PFSK-1 (cell line): Measurements from ENCODE around the gene FAHD1.

Experiments used
- FOXP2 ChIP-seq: optimal IDR thresholded peaks from 2 replicates; pipeline ENCODE3; 2011; ENCODE audit warnings: borderline replicate concordance, control low read depth, inconsistent platforms; ENCODE audit not compliant: insufficient read depth; ENCODE audit errors: extremely low read length, extremely low read depth
- POLR2AphosphoS5 ChIP-seq: IDR thresholded peaks from 2 replicates; pipeline ENCODE4 v1.6.1; 2012; ENCODE audit warnings: low read depth, mild to moderate bottlenecking, control low read depth, low read length, moderate library complexity
- SIN3A ChIP-seq: IDR thresholded peaks from 2 replicates; pipeline ENCODE4 v1.6.1; 2012; ENCODE audit warnings: mild to moderate bottlenecking, low read length, moderate library complexity, borderline replicate concordance; ENCODE audit not compliant: insufficient read depth
- TAF1 ChIP-seq: IDR thresholded peaks from 2 replicates; pipeline ENCODE4 v1.6.1; 2012; ENCODE audit warnings: low read length, control low read depth, borderline replicate concordance; ENCODE audit not compliant: insufficient read depth
- TF ChIP-seq, protein P1 (sequence below), 2 experiments: IDR thresholded peaks; 2 replicates each; pipeline versions ENCODE4 v1.6.1 to v1.8.0; 2011 to 2012; ENCODE audit warnings: low read depth in 2 of 2, low read length in 2 of 2, control low read depth in 1 of 2, inconsistent platforms in 1 of 2, mild to moderate bottlenecking in 1 of 2, moderate library complexity in 1 of 2; ENCODE audit not compliant: insufficient read depth in 1 of 2

DNA sequence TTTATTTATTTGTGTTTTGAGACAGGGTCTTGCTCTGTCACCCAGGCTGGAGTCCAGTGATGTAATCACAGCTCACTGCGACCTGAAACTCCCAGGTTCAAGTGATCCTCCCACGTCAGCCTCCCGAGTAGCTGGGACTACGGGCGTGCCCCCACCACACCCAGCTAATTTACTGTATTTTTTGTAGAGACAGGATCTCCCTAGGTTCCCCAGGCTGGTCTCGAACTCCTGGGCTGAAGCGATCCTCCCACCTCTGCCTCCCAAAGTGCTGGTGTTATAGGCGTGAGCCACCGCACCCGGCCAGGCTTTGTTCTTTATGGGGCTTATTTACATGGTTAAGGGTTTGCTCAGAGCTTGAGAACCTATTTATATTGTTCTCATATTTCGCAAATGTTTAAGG, 50.8 kb downstream of the FAHD1 start:
- no peak for TF ChIP-seq POLR2AphosphoS5
- TF ChIP-seq, protein P1, sequence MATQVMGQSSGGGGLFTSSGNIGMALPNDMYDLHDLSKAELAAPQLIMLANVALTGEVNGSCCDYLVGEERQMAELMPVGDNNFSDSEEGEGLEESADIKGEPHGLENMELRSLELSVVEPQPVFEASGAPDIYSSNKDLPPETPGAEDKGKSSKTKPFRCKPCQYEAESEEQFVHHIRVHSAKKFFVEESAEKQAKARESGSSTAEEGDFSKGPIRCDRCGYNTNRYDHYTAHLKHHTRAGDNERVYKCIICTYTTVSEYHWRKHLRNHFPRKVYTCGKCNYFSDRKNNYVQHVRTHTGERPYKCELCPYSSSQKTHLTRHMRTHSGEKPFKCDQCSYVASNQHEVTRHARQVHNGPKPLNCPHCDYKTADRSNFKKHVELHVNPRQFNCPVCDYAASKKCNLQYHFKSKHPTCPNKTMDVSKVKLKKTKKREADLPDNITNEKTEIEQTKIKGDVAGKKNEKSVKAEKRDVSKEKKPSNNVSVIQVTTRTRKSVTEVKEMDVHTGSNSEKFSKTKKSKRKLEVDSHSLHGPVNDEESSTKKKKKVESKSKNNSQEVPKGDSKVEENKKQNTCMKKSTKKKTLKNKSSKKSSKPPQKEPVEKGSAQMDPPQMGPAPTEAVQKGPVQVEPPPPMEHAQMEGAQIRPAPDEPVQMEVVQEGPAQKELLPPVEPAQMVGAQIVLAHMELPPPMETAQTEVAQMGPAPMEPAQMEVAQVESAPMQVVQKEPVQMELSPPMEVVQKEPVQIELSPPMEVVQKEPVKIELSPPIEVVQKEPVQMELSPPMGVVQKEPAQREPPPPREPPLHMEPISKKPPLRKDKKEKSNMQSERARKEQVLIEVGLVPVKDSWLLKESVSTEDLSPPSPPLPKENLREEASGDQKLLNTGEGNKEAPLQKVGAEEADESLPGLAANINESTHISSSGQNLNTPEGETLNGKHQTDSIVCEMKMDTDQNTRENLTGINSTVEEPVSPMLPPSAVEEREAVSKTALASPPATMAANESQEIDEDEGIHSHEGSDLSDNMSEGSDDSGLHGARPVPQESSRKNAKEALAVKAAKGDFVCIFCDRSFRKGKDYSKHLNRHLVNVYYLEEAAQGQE (IDR thresholded peaks at IDR 0.05; ENCODE audit: insufficient read depth in 1 of 2, low read depth in 2 of 2, low read length in 2 of 2), result no peak
- TF ChIP-seq FOXP2, result no peak
- no peak for TF ChIP-seq TAF1
- TF ChIP-seq SIN3A, result no peak
